Retinal pigment epithelial cell (primary cell): Measurements from ENCODE around the gene CCDC12.

Experiments used
- DNase-seq: peaks from one replicate; pipeline ENCODE4 v3.0.0-alpha.2; 2010; ENCODE audit warnings: low read depth
- H3K4me3 ChIP-seq: 2 replicates; pipeline ENCODE4 v1.5.1; 2011; ENCODE audit warnings: mild to moderate bottlenecking, low read length, control low read depth, moderate library complexity
- TF ChIP-seq, protein P1 (sequence below): conservative IDR thresholded peaks from 2 replicates; pipeline ENCODE4 v1.5.1; 2011; ENCODE audit warnings: low read depth, low read length, control low read depth, inconsistent platforms

CCDC12 gene

GRCh38 chr3:46889381-46890110 is 87.0 kb downstream of the CCDC12 start:
- no peak overlapping the region for H3K4me3 ChIP-seq
- TF ChIP-seq, protein P1, sequence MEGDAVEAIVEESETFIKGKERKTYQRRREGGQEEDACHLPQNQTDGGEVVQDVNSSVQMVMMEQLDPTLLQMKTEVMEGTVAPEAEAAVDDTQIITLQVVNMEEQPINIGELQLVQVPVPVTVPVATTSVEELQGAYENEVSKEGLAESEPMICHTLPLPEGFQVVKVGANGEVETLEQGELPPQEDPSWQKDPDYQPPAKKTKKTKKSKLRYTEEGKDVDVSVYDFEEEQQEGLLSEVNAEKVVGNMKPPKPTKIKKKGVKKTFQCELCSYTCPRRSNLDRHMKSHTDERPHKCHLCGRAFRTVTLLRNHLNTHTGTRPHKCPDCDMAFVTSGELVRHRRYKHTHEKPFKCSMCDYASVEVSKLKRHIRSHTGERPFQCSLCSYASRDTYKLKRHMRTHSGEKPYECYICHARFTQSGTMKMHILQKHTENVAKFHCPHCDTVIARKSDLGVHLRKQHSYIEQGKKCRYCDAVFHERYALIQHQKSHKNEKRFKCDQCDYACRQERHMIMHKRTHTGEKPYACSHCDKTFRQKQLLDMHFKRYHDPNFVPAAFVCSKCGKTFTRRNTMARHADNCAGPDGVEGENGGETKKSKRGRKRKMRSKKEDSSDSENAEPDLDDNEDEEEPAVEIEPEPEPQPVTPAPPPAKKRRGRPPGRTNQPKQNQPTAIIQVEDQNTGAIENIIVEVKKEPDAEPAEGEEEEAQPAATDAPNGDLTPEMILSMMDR = no peak
- DNase-seq = no peak

- no peak overlapping the region for H3K4me3 ChIP-seq
- no peak for DNase-seq
- TF ChIP-seq, protein P1 = no peak
These were observed 87.8 kb downstream of the CCDC12 start for GRCh38 chr3:46888705-46889104.

DNA sequence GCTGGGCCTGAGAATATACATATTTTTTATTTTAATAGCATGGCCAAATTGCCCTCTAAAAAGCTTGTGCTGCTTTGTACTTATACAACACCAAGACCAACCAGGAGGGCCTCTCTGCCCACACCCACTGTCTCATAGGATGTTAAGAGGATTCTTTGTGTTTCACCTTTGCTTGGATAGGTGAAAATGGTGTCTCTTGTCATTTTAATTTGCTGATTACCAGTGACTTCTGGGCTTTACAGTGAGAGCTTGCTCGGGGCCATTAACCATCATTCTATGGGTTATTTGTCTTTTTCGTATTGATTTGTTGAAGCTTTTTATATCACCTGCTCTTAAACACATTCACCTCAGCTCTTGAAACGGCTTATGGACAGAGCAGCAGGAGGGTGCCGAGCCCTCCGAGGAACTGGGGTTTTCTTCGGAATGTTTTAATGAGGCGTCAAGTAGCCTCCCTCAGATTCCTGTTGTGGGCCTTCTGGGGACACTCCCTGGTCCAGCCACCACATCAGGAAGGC is 88.5 kb downstream of the CCDC12 start:
- no peak overlapping the region for H3K4me3 ChIP-seq
- TF ChIP-seq, protein P1 = no peak
- DNase-seq = no peak

DNA sequence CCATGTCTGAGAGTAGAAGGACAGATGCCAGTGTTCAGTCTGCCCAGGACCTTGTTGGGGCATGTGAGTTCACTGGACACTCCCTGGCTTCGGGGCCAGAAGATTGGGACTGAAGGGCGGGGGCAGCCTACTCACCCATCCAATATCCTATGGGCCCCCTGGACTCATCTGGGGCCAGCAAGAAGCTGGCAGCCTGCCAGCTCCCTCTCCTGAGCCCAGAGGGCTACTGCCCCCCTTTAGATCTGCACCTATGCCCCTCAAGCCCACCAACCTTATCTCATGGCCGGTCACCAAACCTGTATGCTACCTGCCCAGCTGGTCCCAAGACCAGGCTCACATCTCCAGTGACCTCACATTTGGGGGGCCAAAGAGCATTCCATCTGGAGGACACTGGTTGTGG is 90.9 kb downstream of the CCDC12 start:
- no peak for DNase-seq
- TF ChIP-seq, protein P1 = no peak
- no peak overlapping the region for H3K4me3 ChIP-seq

DNA sequence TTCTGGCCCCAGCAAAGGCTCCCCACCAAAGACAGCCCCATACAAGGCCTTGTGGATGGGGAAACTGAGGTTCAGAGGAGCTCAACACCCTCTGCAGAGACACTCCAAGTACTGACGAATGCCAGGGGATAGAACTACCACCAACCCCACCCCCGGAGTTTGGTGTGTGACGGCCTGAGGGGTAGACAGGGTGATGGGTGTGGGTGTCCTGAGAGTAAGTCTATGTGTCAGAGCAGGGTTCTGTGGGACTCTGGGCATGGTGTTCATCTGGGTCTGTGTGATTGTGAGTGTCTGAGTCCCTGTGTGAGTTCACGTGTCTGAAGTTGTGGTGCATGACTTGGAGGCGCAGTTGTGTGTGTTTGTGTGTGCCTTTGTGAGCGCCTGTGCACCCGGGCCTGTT is 91.6 kb downstream of the CCDC12 start:
- TF ChIP-seq, protein P1 = no peak
- H3K4me3 ChIP-seq = no peak overlapping the region
- DNase-seq = no peak

DNA sequence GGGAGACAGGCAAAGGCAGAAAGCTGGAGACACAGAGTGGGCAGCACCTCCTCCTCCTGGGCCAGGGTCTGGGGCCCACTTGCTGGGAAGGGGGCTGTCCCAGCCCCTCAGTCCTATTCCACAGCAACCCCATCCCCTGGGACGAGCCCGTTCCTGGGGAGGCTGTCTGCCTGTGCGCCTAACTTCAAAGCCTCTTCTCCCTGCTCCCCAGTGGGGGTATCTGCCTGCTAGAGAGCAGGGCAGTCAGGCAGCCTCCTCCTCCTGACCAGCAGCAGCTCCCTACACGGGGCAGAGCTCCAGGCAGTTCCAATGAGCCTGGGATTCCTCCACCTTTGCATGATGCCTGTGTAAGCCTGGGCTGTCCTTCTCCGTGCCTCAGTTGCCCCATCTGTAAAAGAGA is 92.1 kb downstream of the CCDC12 start:
- TF ChIP-seq, protein P1 = no peak
- no peak for DNase-seq
- no peak overlapping the region for H3K4me3 ChIP-seq

GRCh38 chr3:46883830-46884185 is 92.7 kb downstream of the CCDC12 start:
- DNase-seq = no peak
- TF ChIP-seq, protein P1 = no peak
- no peak overlapping the region for H3K4me3 ChIP-seq
